ENCODE measurements around the gene SREBF2.

GRCh38 chr22:41856469-41856868, 23.6 kb downstream of the SREBF2 start:
- TF ChIP-seq EZH2phosphoT487 (IDR thresholded peaks at IDR 0.05; ENCODE audit: insufficient read depth, low read depth) = no peak
- no peak for TF ChIP-seq EZH2 (IDR thresholded peaks at IDR 0.05; ENCODE audit: insufficient read depth, poor library complexity, severe bottlenecking)

All from GM23248 (cell line).